Activated CD4-positive, alpha-beta T cell treated with anti-CD3 and anti-CD28 coated beads for 4 hours (primary cell): ENCODE results near the gene FBXL2.

Source experiments
- DNase-seq, 2 donors: peaks; one replicate each; pipeline ENCODE4 v3.0.0-alpha.2; 2020

The FBXL2 gene

GRCh38 chr3:33430571-33430970, 153.3 kb downstream of the FBXL2 start:
- DNase-seq, result no peak

GRCh38 chr3:33433843-33434242, 156.6 kb downstream of the FBXL2 start:
- no peak for DNase-seq
